A673 (cell line): Measurements from ENCODE around the gene PKP3. TPM values are rescaled to one million over a fixed set of nuclear protein-coding genes. Genes with fewer than 3 reads are reported as not detected.

Source experiments
- BruUV-seq: library from RNA; stranded (reverse); fragments of 400-500 nt; replicated peaks from 2 replicates; lab custom pipeline; 2021; lab: Mats Ljungman, UMichigan
- CTCF ChIA-PET: fragments of 300-600 bp; sonication (Branson Sonifier 250); formaldehyde crosslinking; loops from one replicate; lab custom pipeline; 2022; ENCODE audit warnings: antibody characterized with exemption; lab: Charles Lee
- POLR2A ChIA-PET: fragments of 300-600 bp; sonication (Branson Sonifier 250); formaldehyde crosslinking; loops from one replicate; lab custom pipeline; 2022; ENCODE audit warnings: antibody characterized with exemption; ENCODE audit not compliant: low non-redundant PET; lab: Charles Lee
- DNase-seq: peaks from one replicate; pipeline ENCODE4 v3.0.0-alpha.2; 2015; ENCODE audit warnings: low spot score
- H3K27ac ChIP-seq: fragments of 200-600 bp; sonication (generic); 2 replicates; pipeline ENCODE4 v1.5.1; 2016; ENCODE audit warnings: mixed run types, low read depth, mild to moderate bottlenecking, mixed read lengths, antibody characterized with exemption, low read length; ENCODE audit not compliant: poor library complexity, severe bottlenecking
- H3K27me3 ChIP-seq: fragments of 200-600 bp; sonication (generic); replicated peaks from 2 replicates; pipeline ENCODE4 v1.6.1; 2017; ENCODE audit warnings: mixed run types, low read depth, mild to moderate bottlenecking, mixed read lengths, antibody characterized with exemption, low read length; ENCODE audit not compliant: insufficient read depth, poor library complexity
- H3K36me3 ChIP-seq: fragments of 200-600 bp; sonication (generic); 2 replicates; pipeline ENCODE4 v1.6.1; 2016; ENCODE audit warnings: mixed run types, mild to moderate bottlenecking, mixed read lengths, antibody characterized with exemption, low read length; ENCODE audit not compliant: insufficient read depth, poor library complexity, severe bottlenecking
- H3K4me1 ChIP-seq: fragments of 200-600 bp; sonication (generic); 2 replicates; pipeline ENCODE4 v1.6.1; 2017; ENCODE audit warnings: mixed run types, mild to moderate bottlenecking, mixed read lengths, antibody characterized with exemption, low read length; ENCODE audit not compliant: insufficient read depth, poor library complexity, severe bottlenecking
- H3K4me3 ChIP-seq: fragments of 200-600 bp; sonication (generic); 2 replicates; pipeline ENCODE4 v1.5.1; 2016; ENCODE audit warnings: low read depth, mixed run types, mild to moderate bottlenecking, mixed read lengths, low read length; ENCODE audit not compliant: poor library complexity, severe bottlenecking
- H3K9me3 ChIP-seq: fragments of 200-600 bp; sonication (generic); 2 replicates; pipeline ENCODE4 v1.6.1; 2016; ENCODE audit warnings: mixed run types, low read depth, mild to moderate bottlenecking, mixed read lengths, antibody characterized with exemption, low read length; ENCODE audit not compliant: poor library complexity, severe bottlenecking
- CTCF ChIP-seq: fragments of 300-800, 200-600 bp; sonication (generic); conservative IDR thresholded peaks from 2 replicates; pipeline ENCODE4 v1.5.1; 2017; ENCODE audit warnings: low read depth, mild to moderate bottlenecking, antibody characterized with exemption, low read length, moderate library complexity, mixed read lengths
- EZH2 ChIP-seq: fragments of 200-600 bp; sonication (generic); IDR thresholded peaks from 2 replicates; pipeline ENCODE4 v1.6.1; 2017; ENCODE audit warnings: borderline replicate concordance, low read depth, mild to moderate bottlenecking, mixed read lengths, antibody characterized with exemption, low read length; ENCODE audit not compliant: poor library complexity, severe bottlenecking
- intact Hi-C: fragments of 100-400 bp; cut with micrococcal nuclease; formaldehyde crosslinking; loops from one replicate; pipeline ENCODE4 v1.10.0; 2022; ENCODE audit not compliant: unreplicated experiment
- total RNA-seq: library from RNA; stranded (reverse); gene quantifications from 2 replicates; pipeline ENCODE4 v1.2.3, GENCODE V29; 2021

Gene PKP3
- total RNA-seq, 1 experiment from 2014 or later: not detected

- TF ChIP-seq CTCF (no peak), EZH2 (no peak)
- BruUV-seq: no TSS peak
- Histone ChIP-seq H3K36me3 (no peaks in the 10 kb centered on the region), H3K4me1 (peaks cover 4% of the 10 kb centered on the region), H3K27ac (no peak overlapping the region), H3K9me3 (no peaks in the 10 kb centered on the region), H3K27me3 (no peaks in the 10 kb centered on the region), H3K4me3 (no peak overlapping the region)
- intact Hi-C loops: loop anchor here (10.0 kb wide), 1 partner anchor 236 kb away; the partner anchor contains the start of genes BET1L and RIC8A
- ChIA-PET CTCF (no interaction called here), POLR2A (no interaction called here)
- DNase-seq: no peak
Observed at GRCh38 chr11:440065-441042, 46.3 kb downstream of the PKP3 start.

GRCh38 chr11:441043-441417 lies 47.0 kb downstream of the PKP3 start:
- Histone ChIP-seq H3K9me3 (no peaks in the 10 kb centered on the region), H3K27me3 (no peaks in the 10 kb centered on the region), H3K36me3 (no peaks in the 10 kb centered on the region), H3K27ac (no peak overlapping the region), H3K4me3 (no peak overlapping the region), H3K4me1 (peaks cover 4% of the 10 kb centered on the region)
- intact Hi-C loops: loop anchor here (10.0 kb wide), 1 partner anchor 236 kb away; the partner anchor contains the start of genes BET1L and RIC8A
- ChIA-PET POLR2A (no interaction called here), CTCF (no interaction called here)
- DNase-seq: no peak
- BruUV-seq: no TSS peak
- TF ChIP-seq EZH2 (no peak), CTCF (no peak)

GRCh38 chr11:441418-442274 lies 47.6 kb downstream of the PKP3 start, which contains the start of gene ANO9:
TSS of gene ANO9 (minus strand) at chr11:442011. CDS start at chr11:441926, 85 bp downstream.
- Histone ChIP-seq H3K36me3 (no peaks in the 10 kb centered on the region), H3K27me3 (no peaks in the 10 kb centered on the region), H3K27ac (no peak within 1 kb of the TSS), H3K4me3 (no peak within 1 kb of the TSS), H3K4me1 (peaks cover 4% of the 10 kb centered on the region), H3K9me3 (no peaks in the 10 kb centered on the region)
- intact Hi-C loops: loop anchor here (10.0 kb wide), 1 partner anchor 237 kb away; the partner anchor contains the start of genes BET1L and RIC8A
- no peak for DNase-seq
- no peak for TF ChIP-seq EZH2
- TF ChIP-seq CTCF: no peak
- BruUV-seq: no TSS peak
- POLR2A ChIA-PET: no interaction called here
- CTCF ChIA-PET: no interaction called here
